Ammon's horn (tissue), 1 donor: Measurements from ENCODE around the gene ULK4.

Experiments used
- DNase-seq: peaks from one replicate; pipeline ENCODE4 v3.0.0-alpha.2; 2016; ENCODE audit warnings: low spot score

Gene ULK4

GRCh38 chr3:41362638-41363559, 599.0 kb downstream of the ULK4 start:
- DNase-seq, result no peak

- DNase-seq, result peak; percentile 11
Observed at GRCh38 chr3:41357271-41357670, 604.6 kb downstream of the ULK4 start.

- no peak for DNase-seq
Observed at GRCh38 chr3:41356775-41357174, 605.1 kb downstream of the ULK4 start.

- DNase-seq, result peak; percentile 21
Observed at GRCh38 chr3:41352510-41352909, 609.4 kb downstream of the ULK4 start.

GRCh38 chr3:41350441-41350840, 611.5 kb downstream of the ULK4 start:
- DNase-seq, result no peak

- no peak for DNase-seq
Observed at GRCh38 chr3:41348401-41348800, 613.5 kb downstream of the ULK4 start.

GRCh38 chr3:41346698-41347270, 615.1 kb downstream of the ULK4 start:
- DNase-seq, result no peak

- DNase-seq, result no peak
Observed at GRCh38 chr3:41345788-41346187, 616.1 kb downstream of the ULK4 start.

GRCh38 chr3:41339758-41340157, 622.1 kb downstream of the ULK4 start:
- no peak for DNase-seq

GRCh38 chr3:41338276-41338675, 623.6 kb downstream of the ULK4 start:
- DNase-seq, result no peak

GRCh38 chr3:41334426-41334825, 627.5 kb downstream of the ULK4 start:
- no peak for DNase-seq

- no peak for DNase-seq
Observed at GRCh38 chr3:41331041-41331440, 630.9 kb downstream of the ULK4 start.

- no peak for DNase-seq
Observed at GRCh38 chr3:41330465-41330864, 631.4 kb downstream of the ULK4 start.

- DNase-seq, result no peak
Observed at GRCh38 chr3:41329881-41330280, 632.0 kb downstream of the ULK4 start.

GRCh38 chr3:41328926-41329325, 633.0 kb downstream of the ULK4 start:
- DNase-seq, result no peak

GRCh38 chr3:41327718-41328117, 634.2 kb downstream of the ULK4 start:
- no peak for DNase-seq

- DNase-seq, result no peak
Observed at GRCh38 chr3:41324156-41324475, 637.8 kb downstream of the ULK4 start.

- DNase-seq, result no peak
Observed at GRCh38 chr3:41323467-41324155, 638.3 kb downstream of the ULK4 start.

- no peak for DNase-seq
Observed at GRCh38 chr3:41321642-41321980, 640.3 kb downstream of the ULK4 start.

GRCh38 chr3:41320953-41321641, 640.8 kb downstream of the ULK4 start:
- DNase-seq, result no peak

- no peak for DNase-seq
Observed at GRCh38 chr3:41318520-41318919, 643.4 kb downstream of the ULK4 start.

- DNase-seq, result no peak
Observed at GRCh38 chr3:41317718-41318117, 644.2 kb downstream of the ULK4 start.

- no peak for DNase-seq
Observed at GRCh38 chr3:41317298-41317697, 644.6 kb downstream of the ULK4 start.
